ENCODE results near the gene EXT2. TPM values are rescaled to one million over a fixed set of nuclear protein-coding genes. Genes with fewer than 3 reads are reported as not detected.

The EXT2 gene
- total RNA-seq, 1 experiment from 2014 or later = 42.8 TPM

DNA sequence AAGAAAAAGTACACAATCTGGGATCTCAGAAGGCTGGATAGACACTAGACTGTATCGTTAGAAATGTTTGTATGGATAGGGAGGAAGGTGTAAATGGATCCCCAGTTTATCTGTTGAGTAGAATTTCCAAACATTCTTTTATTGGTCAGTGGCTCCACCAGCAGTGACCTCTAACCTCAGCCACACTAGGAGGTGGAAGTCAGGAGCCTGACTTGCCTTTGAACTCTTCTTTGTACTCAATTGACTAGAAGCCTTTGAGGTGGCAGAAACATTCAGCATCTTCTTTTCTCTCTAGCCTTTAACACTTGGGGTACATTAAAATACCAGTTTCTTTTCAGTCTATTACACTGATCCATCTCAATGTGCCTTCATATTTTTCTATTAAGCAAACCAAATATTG is 39.1 kb downstream of the EXT2 start:
- Histone ChIP-seq H2AFZ (ENCODE audit: low read depth, low read length, poor library complexity, severe bottlenecking) (no peak overlapping the region), H3K79me2 (ENCODE audit: insufficient read depth, low read length) (no peaks in the 10 kb centered on the region), H3K4me3 (replicated peaks in 1 of 2; ENCODE audit: low read depth in 1 of 2, low read length in 2 of 2) (no peak overlapping the region), H3K9me2 (ENCODE audit: insufficient read depth) (no peaks in the 10 kb centered on the region), H4K20me1 (ENCODE audit: insufficient read depth) (no peaks in the 10 kb centered on the region), H3K9me3 (ENCODE audit: control insufficient read depth in 1 of 2, insufficient read depth in 1 of 2, low read depth in 1 of 2, low read length in 2 of 2) (no peaks in the 10 kb centered on the region), H3K4me2 (ENCODE audit: low read length) (no peak overlapping the region), H3K27ac (ENCODE audit: low read depth, low read length) (no peak overlapping the region), H3K4me1 (ENCODE audit: control insufficient read depth in 1 of 2, insufficient read depth in 2 of 2, low read length in 2 of 2) (no peaks in the 10 kb centered on the region), H3K27me3 (ENCODE audit: insufficient read depth, low read length) (no peaks in the 10 kb centered on the region), H3K36me3 (ENCODE audit: control insufficient read depth in 1 of 2, insufficient read depth in 2 of 2, low read length in 2 of 2) (no peaks in the 10 kb centered on the region; a peak in 2 of 4 replicates), H3K9ac (ENCODE audit: low read length) (no peak overlapping the region)
- CTCF ChIA-PET = interaction anchor here (2.1 kb wide), 1 partner anchor 30 kb away, joined by 11 read pairs; no protein-coding TSS in a partner anchor
- ATAC-seq (no peak), DNase-seq (ENCODE audit: low read depth, low spot score) (no peak)
- BruUV-seq (replicated peaks) = no TSS peak
- POLR2A ChIA-PET = no interaction called here
- TF ChIP-seq CBX3 (IDR thresholded peaks at IDR 0.05; ENCODE audit: low read depth) (no peak), TCF7L2 (IDR thresholded peaks at IDR 0.05; ENCODE audit: borderline replicate concordance, extremely low read depth, insufficient read depth, insufficient read length) (no peak), ZNF274 (IDR thresholded peaks at IDR 0.05; ENCODE audit: low read depth, low read length) (no peak), ZFX (IDR thresholded peaks at IDR 0.05) (no peak), POLR2A (IDR thresholded peaks at IDR 0.05; ENCODE audit: borderline replicate concordance, extremely low read depth, insufficient read depth, insufficient read length) (no peak), CEBPB (IDR thresholded peaks at IDR 0.05; ENCODE audit: low read depth) (no peak), EZH2phosphoT487 (IDR thresholded peaks at IDR 0.05; ENCODE audit: borderline replicate concordance) (no peak), RAD21 (IDR thresholded peaks at IDR 0.05; ENCODE audit: low read depth) (no peak), SP1 (IDR thresholded peaks at IDR 0.05; ENCODE audit: low read depth) (no peak), SIN3A (IDR thresholded peaks at IDR 0.05; ENCODE audit: low read depth) (no peak), ELF1 (IDR thresholded peaks at IDR 0.05; ENCODE audit: borderline replicate concordance, low read depth) (no peak), SRF (IDR thresholded peaks at IDR 0.05; ENCODE audit: low read depth) (no peak), FOSL1 (IDR thresholded peaks at IDR 0.05; ENCODE audit: low read depth) (no peak), EGR1 (IDR thresholded peaks at IDR 0.05; ENCODE audit: low read depth) (no peak)
- TF ChIP-seq, protein P1, sequence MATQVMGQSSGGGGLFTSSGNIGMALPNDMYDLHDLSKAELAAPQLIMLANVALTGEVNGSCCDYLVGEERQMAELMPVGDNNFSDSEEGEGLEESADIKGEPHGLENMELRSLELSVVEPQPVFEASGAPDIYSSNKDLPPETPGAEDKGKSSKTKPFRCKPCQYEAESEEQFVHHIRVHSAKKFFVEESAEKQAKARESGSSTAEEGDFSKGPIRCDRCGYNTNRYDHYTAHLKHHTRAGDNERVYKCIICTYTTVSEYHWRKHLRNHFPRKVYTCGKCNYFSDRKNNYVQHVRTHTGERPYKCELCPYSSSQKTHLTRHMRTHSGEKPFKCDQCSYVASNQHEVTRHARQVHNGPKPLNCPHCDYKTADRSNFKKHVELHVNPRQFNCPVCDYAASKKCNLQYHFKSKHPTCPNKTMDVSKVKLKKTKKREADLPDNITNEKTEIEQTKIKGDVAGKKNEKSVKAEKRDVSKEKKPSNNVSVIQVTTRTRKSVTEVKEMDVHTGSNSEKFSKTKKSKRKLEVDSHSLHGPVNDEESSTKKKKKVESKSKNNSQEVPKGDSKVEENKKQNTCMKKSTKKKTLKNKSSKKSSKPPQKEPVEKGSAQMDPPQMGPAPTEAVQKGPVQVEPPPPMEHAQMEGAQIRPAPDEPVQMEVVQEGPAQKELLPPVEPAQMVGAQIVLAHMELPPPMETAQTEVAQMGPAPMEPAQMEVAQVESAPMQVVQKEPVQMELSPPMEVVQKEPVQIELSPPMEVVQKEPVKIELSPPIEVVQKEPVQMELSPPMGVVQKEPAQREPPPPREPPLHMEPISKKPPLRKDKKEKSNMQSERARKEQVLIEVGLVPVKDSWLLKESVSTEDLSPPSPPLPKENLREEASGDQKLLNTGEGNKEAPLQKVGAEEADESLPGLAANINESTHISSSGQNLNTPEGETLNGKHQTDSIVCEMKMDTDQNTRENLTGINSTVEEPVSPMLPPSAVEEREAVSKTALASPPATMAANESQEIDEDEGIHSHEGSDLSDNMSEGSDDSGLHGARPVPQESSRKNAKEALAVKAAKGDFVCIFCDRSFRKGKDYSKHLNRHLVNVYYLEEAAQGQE (IDR thresholded peaks at IDR 0.05; ENCODE audit: low read depth) = no peak
- TF ChIP-seq, protein P2, sequence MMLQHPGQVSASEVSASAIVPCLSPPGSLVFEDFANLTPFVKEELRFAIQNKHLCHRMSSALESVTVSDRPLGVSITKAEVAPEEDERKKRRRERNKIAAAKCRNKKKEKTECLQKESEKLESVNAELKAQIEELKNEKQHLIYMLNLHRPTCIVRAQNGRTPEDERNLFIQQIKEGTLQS (IDR thresholded peaks at IDR 0.05) = no peak
- TF ChIP-seq, protein P3, sequence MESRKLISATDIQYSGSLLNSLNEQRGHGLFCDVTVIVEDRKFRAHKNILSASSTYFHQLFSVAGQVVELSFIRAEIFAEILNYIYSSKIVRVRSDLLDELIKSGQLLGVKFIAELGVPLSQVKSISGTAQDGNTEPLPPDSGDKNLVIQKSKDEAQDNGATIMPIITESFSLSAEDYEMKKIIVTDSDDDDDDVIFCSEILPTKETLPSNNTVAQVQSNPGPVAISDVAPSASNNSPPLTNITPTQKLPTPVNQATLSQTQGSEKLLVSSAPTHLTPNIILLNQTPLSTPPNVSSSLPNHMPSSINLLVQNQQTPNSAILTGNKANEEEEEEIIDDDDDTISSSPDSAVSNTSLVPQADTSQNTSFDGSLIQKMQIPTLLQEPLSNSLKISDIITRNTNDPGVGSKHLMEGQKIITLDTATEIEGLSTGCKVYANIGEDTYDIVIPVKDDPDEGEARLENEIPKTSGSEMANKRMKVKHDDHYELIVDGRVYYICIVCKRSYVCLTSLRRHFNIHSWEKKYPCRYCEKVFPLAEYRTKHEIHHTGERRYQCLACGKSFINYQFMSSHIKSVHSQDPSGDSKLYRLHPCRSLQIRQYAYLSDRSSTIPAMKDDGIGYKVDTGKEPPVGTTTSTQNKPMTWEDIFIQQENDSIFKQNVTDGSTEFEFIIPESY (IDR thresholded peaks at IDR 0.05; ENCODE audit: extremely low read depth, insufficient replicate concordance, low read length) = no peak
- TF ChIP-seq, protein P4, sequence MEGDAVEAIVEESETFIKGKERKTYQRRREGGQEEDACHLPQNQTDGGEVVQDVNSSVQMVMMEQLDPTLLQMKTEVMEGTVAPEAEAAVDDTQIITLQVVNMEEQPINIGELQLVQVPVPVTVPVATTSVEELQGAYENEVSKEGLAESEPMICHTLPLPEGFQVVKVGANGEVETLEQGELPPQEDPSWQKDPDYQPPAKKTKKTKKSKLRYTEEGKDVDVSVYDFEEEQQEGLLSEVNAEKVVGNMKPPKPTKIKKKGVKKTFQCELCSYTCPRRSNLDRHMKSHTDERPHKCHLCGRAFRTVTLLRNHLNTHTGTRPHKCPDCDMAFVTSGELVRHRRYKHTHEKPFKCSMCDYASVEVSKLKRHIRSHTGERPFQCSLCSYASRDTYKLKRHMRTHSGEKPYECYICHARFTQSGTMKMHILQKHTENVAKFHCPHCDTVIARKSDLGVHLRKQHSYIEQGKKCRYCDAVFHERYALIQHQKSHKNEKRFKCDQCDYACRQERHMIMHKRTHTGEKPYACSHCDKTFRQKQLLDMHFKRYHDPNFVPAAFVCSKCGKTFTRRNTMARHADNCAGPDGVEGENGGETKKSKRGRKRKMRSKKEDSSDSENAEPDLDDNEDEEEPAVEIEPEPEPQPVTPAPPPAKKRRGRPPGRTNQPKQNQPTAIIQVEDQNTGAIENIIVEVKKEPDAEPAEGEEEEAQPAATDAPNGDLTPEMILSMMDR (IDR thresholded peaks at IDR 0.05 in 2 of 3, conservative IDR thresholded peaks at IDR 0.05 in 1 of 3; ENCODE audit: borderline replicate concordance in 1 of 3, insufficient read depth in 1 of 3, low read depth in 2 of 3, low read length in 2 of 3) = no peak
- intact Hi-C loops (cut with micrococcal nuclease) = loop anchor here (10.0 kb wide), 1 partner anchor 150 kb away; no protein-coding TSS in a partner anchor
- RAD21 ChIA-PET (ENCODE audit: low non-redundant PET in 1 of 2, low total read pairs in 2 of 2, uncharacterized antibody in 2 of 2, unreplicated experiment in 2 of 2) = no interaction called here
